B cell (primary cell): ENCODE measurements around the gene PRIMPOL. TPM values are rescaled to one million over a fixed set of nuclear protein-coding genes. Genes with fewer than 3 reads are reported as not detected.
A peak's percentile ranks its signal among the peaks of the same experiment; 100 is the strongest.

Experiments
- ATAC-seq: fragments of 200-7000 bp; cut with Tn5 transposase; one replicate; pipeline ENCODE4 v1.10.0; 2021; ENCODE audit warnings: low read depth, mild to moderate bottlenecking, moderate number of reproducible peaks, moderate library complexity
- CTCF ChIA-PET: fragments of 350-600 bp; sonication (Branson Sonifier 250); formaldehyde crosslinking; loops from one replicate; lab custom pipeline; 2021; ENCODE audit warnings: antibody characterized with exemption, inconsistent platforms; lab: Charles Lee
- POLR2A ChIA-PET: fragments of 350-600 bp; sonication (Branson Sonifier 250); formaldehyde crosslinking; loops from one replicate; lab custom pipeline; 2021; ENCODE audit warnings: antibody characterized with exemption; lab: Charles Lee
- DNase-seq: peaks from one replicate; pipeline ENCODE4 v3.0.0; 2013
- H2AFZ ChIP-seq: 2 replicates; pipeline ENCODE4 v1.6.1; 2012; ENCODE audit warnings: mild to moderate bottlenecking, low read depth, low read length; ENCODE audit not compliant: insufficient read depth, poor library complexity, severe bottlenecking
- H3K27ac ChIP-seq, 2 donors: 1 replicate in 1 of 2; 2 replicates in 1 of 2; pipeline ENCODE4 v1.5.1; 2012 to 2013; ENCODE audit warnings: low read length in 2 of 2, mild to moderate bottlenecking in 2 of 2, moderate library complexity in 1 of 2
- H3K27me3 ChIP-seq, 4 experiments: fragments of 200-600 bp in 1 of 4; sonication (generic) in 1 of 4; replicated peaks in 1 of 4; 1 replicate in 2 of 4; 2 replicates in 2 of 4; pipeline versions ENCODE4 v1.6.1 to v1.7.0; 2013 to 2016; ENCODE audit warnings: low read length in 3 of 4, mild to moderate bottlenecking in 2 of 4, mixed read lengths in 1 of 4, moderate library complexity in 1 of 4; ENCODE audit not compliant: insufficient read depth in 4 of 4, control insufficient read depth in 3 of 4; ENCODE audit errors: control extremely low read depth in 1 of 4
- H3K36me3 ChIP-seq, 2 experiments: replicated peaks in 1 of 2; 1 replicate in 1 of 2; 2 replicates in 1 of 2; pipeline versions ENCODE4 v1.6.1 to v1.7.1; 2013; ENCODE audit warnings: low read length in 1 of 2; ENCODE audit not compliant: insufficient read depth in 2 of 2, control insufficient read depth in 1 of 2; ENCODE audit errors: control extremely low read depth in 1 of 2, extremely low read depth in 1 of 2
- H3K4me1 ChIP-seq, 2 donors: fragments of 200-600 bp in 1 of 2; sonication (generic) in 1 of 2; 1 replicate in 1 of 2; 2 replicates in 1 of 2; pipeline versions ENCODE4 v1.5.1 to v1.6.1; 2013 to 2017; ENCODE audit warnings: low read length in 2 of 2; ENCODE audit not compliant: control insufficient read depth in 2 of 2, insufficient read depth in 2 of 2
- H3K4me2 ChIP-seq: replicated peaks from 2 replicates; pipeline ENCODE3; 2012; ENCODE audit warnings: mild to moderate bottlenecking, low read depth, low read length; ENCODE audit not compliant: poor library complexity, severe bottlenecking
- H3K4me3 ChIP-seq, 5 experiments: fragments of 200-600 bp in 1 of 5; sonication (generic) in 1 of 5; 1 replicate in 3 of 5; 2 replicates in 2 of 5; pipeline versions ENCODE4 v1.5.1 to v1.7.0; 2011 to 2016; ENCODE audit warnings: low read length in 4 of 5, mild to moderate bottlenecking in 4 of 5, low read depth in 2 of 5, control low read depth in 1 of 5, moderate library complexity in 1 of 5; ENCODE audit not compliant: insufficient read depth in 1 of 5; ENCODE audit errors: control extremely low read depth in 1 of 5, extremely low read depth in 1 of 5
- H3K79me2 ChIP-seq: fragments of 200-600 bp; sonication (generic); one replicate; pipeline ENCODE4 v1.6.0; 2016; ENCODE audit warnings: low read length; ENCODE audit not compliant: control insufficient read depth, insufficient read depth
- H3K9ac ChIP-seq: fragments of 200-600 bp; sonication (generic); 2 replicates; pipeline ENCODE4 v1.6.1; 2017; ENCODE audit warnings: mild to moderate bottlenecking, low read length, moderate library complexity
- H3K9me3 ChIP-seq, 3 donors: one replicate each; pipeline versions ENCODE4 v1.6.1 to v1.7.1; 2013; ENCODE audit warnings: low read length in 2 of 3; ENCODE audit not compliant: control insufficient read depth in 2 of 3, insufficient read depth in 1 of 3; ENCODE audit errors: control extremely low read depth in 1 of 3
- H4K20me1 ChIP-seq: 2 replicates; pipeline ENCODE4 v1.6.0; 2012; ENCODE audit warnings: mild to moderate bottlenecking, low read length; ENCODE audit not compliant: insufficient read depth, control insufficient read depth, poor library complexity, severe bottlenecking
- H3K27ac Mint-ChIP-seq: one replicate; pipeline ENCODE4 v1.8.0; 2021; ENCODE audit warnings: mixed read lengths
- H3K27me3 Mint-ChIP-seq: one replicate; pipeline ENCODE4 v1.8.0; 2021; ENCODE audit warnings: mixed read lengths
- H3K4me1 Mint-ChIP-seq: one replicate; pipeline ENCODE4 v1.8.0; 2021; ENCODE audit warnings: mixed read lengths
- H3K4me3 Mint-ChIP-seq: one replicate; pipeline ENCODE4 v1.8.0; 2021; ENCODE audit warnings: mixed read lengths
- H3K9me3 Mint-ChIP-seq: one replicate; pipeline ENCODE4 v1.8.0; 2022; ENCODE audit warnings: mixed read lengths; ENCODE audit not compliant: insufficient read depth
- EZH2 ChIP-seq: IDR thresholded peaks from 2 replicates; pipeline ENCODE4 v1.6.1; 2012; ENCODE audit warnings: borderline replicate concordance, low read depth, mild to moderate bottlenecking, moderate library complexity, low read length; ENCODE audit not compliant: insufficient read depth, poor library complexity, severe bottlenecking
- WGBS: methylation state at CpG from one replicate; pipeline ENCODE4 v1.1.5; 2013; ENCODE audit warnings: missing lambda C conversion rate; ENCODE audit not compliant: insufficient coverage; 5-methylcytosine and 5-hydroxymethylcytosine counted together
- intact Hi-C: fragments of 100-400 bp; cut with micrococcal nuclease; formaldehyde crosslinking; loops from one replicate; pipeline ENCODE4 v1.10.0; 2022
- polyA plus RNA-seq: library from polyadenylated mRNA; depleted of rRNA; stranded (reverse); fragments of >200 nt; gene quantifications from 2 replicates; pipeline ENCODE4 v1.2.3, GENCODE V29; 2012
- total RNA-seq, 2 donors: library from RNA; stranded (reverse); fragments of 120-200 nt in 1 of 2; gene quantifications; 1 replicate in 1 of 2; 2 replicates in 1 of 2; pipeline versions ENCODE4 v1.2.3 to v1.2.4, GENCODE V29; 2013 to 2022
- TF ChIP-seq, protein P1 (sequence below): fragments of 200-600 bp; IDR thresholded peaks from one replicate; pipeline ENCODE4 v1.8.0; 2022; ENCODE audit warnings: antibody characterized with exemption, mild to moderate bottlenecking

Gene PRIMPOL
- total and polyA plus RNA-seq, 2 donors (not counting 1 experiment from before 2014, with no cell fraction given): 15.4 to 16.3 TPM

- no peak overlapping the region for H3K4me3 ChIP-seq
- Mint-ChIP-seq H3K9me3 (no peaks in the 10 kb centered on the region), H3K4me3 (no peak overlapping the region), H3K4me1 (peaks cover 60% of the 10 kb centered on the region), H3K27ac (no peak overlapping the region), H3K27me3 (no peaks in the 10 kb centered on the region)
- POLR2A ChIA-PET: no interaction called here
- H3K9me3 ChIP-seq: no peaks in the 10 kb centered on the region
- H3K4me1 ChIP-seq: peaks cover 24 to 30% of the 10 kb centered on the region in 2 donors
- DNase-seq (no peak), ATAC-seq (no peak)
- H3K27me3 ChIP-seq: no peaks in the 10 kb centered on the region
- peak overlapping the region in 1 of 2 donors; percentile 44 for H3K27ac ChIP-seq
- H2AFZ ChIP-seq: no peak overlapping the region
- H3K9ac ChIP-seq: no peak overlapping the region
- H4K20me1 ChIP-seq: peaks cover 36% of the 10 kb centered on the region
- no peak overlapping the region for H3K4me2 ChIP-seq
- CTCF ChIA-PET: interaction anchor here (2.7 kb wide), 1 partner anchor 382 kb away, joined by 10 read pairs; no protein-coding TSS in a partner anchor
- peaks cover 1 to 12% of the 10 kb centered on the region in 2 experiments for H3K36me3 ChIP-seq
- TF ChIP-seq, protein P1, sequence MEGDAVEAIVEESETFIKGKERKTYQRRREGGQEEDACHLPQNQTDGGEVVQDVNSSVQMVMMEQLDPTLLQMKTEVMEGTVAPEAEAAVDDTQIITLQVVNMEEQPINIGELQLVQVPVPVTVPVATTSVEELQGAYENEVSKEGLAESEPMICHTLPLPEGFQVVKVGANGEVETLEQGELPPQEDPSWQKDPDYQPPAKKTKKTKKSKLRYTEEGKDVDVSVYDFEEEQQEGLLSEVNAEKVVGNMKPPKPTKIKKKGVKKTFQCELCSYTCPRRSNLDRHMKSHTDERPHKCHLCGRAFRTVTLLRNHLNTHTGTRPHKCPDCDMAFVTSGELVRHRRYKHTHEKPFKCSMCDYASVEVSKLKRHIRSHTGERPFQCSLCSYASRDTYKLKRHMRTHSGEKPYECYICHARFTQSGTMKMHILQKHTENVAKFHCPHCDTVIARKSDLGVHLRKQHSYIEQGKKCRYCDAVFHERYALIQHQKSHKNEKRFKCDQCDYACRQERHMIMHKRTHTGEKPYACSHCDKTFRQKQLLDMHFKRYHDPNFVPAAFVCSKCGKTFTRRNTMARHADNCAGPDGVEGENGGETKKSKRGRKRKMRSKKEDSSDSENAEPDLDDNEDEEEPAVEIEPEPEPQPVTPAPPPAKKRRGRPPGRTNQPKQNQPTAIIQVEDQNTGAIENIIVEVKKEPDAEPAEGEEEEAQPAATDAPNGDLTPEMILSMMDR: no peak
- TF ChIP-seq EZH2: no peak
- peaks cover 84% of the 10 kb centered on the region for H3K79me2 ChIP-seq
- intact Hi-C loops: loop anchor here (5.0 kb wide), 1 partner anchor 566 kb away; no protein-coding TSS in a partner anchor
- no CpG with 5 or more reads among the region's 6 CpGs for WGBS
Observed at GRCh38 chr4:184645904-184646610, 3.5 kb upstream of the PRIMPOL start.
